ENCODE measurements around the gene DDT.
"Not testable (repeated sequence)": the region's sequence is repeated elsewhere in the genome, so short reads cannot be mapped to it uniquely, and the experiment has no call there.

The DDT gene

DNA sequence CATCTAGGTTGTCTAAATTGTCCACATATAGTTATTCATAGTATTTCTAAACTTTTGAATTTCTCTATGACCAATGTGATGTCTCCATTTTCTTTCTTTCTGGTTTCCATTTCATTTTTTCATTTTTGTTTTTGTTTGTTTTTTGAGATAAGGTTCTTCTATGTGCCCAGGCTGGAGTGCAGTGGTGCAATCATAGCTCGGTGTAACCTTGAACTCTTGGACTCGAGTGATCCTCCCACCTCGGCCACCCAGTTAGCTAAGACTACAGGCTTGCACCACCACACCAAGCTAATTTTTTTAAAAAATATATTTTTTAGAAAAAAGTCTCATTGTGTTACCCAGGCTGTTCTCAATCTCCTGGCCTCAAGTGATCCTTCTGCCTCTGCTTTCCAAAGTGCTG is 22.9 kb upstream of the DDT start:
- Histone ChIP-seq H3K27ac (no peak overlapping the region), H3K36me3 (replicated peaks) (no peaks in the 10 kb centered on the region), H3K27me3 (replicated peaks) (no peaks in the 10 kb centered on the region), H3K4me3 (ENCODE audit: low read depth, low read length) (no peak overlapping the region)
- DNase-seq, result no peak
- TF ChIP-seq, protein P1, sequence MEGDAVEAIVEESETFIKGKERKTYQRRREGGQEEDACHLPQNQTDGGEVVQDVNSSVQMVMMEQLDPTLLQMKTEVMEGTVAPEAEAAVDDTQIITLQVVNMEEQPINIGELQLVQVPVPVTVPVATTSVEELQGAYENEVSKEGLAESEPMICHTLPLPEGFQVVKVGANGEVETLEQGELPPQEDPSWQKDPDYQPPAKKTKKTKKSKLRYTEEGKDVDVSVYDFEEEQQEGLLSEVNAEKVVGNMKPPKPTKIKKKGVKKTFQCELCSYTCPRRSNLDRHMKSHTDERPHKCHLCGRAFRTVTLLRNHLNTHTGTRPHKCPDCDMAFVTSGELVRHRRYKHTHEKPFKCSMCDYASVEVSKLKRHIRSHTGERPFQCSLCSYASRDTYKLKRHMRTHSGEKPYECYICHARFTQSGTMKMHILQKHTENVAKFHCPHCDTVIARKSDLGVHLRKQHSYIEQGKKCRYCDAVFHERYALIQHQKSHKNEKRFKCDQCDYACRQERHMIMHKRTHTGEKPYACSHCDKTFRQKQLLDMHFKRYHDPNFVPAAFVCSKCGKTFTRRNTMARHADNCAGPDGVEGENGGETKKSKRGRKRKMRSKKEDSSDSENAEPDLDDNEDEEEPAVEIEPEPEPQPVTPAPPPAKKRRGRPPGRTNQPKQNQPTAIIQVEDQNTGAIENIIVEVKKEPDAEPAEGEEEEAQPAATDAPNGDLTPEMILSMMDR (IDR thresholded peaks at IDR 0.05; ENCODE audit: low read depth, low read length, missing control alignments), result no peak
- in situ Hi-C loops (cut with HindIII; ENCODE audit: low pct_ligation_motif_present, low sequenced_read_pairs), result no loop called here

DNA sequence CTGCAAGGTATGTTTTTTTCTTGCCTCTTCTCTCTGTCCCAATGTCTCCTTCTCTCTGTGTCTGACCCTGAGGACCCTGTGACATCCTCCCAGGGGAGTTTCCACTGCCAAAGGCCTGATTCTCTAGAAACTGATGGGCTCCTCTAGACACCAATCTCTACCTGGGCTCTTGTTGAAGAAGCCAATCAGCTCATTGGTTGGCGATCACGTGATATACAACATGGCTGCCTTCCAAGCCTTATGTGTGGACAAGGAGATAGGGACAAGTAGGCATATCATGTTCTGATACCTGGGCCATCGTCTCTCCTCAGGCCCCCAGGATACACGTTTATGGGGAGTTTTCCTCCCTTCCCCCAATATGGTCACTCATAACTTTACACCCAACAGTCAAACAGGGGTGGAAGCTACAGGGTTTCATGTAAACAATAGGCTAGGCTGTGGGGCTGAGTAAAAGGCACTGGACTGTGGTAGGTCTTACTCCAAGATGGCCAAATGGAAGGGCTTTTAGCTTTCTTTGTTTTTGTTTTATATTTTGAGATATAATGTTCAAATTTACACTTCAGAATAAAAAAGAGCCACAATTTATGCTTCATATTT is 19.4 kb upstream of the DDT start:
- in situ Hi-C loops (cut with HindIII; ENCODE audit: low pct_ligation_motif_present, low sequenced_read_pairs); H3K27ac ChIP-seq; H3K4me3 ChIP-seq (ENCODE audit: low read depth, low read length); H3K27me3 ChIP-seq (replicated peaks); H3K36me3 ChIP-seq (replicated peaks); DNase-seq: not testable (repeated sequence)

DNA sequence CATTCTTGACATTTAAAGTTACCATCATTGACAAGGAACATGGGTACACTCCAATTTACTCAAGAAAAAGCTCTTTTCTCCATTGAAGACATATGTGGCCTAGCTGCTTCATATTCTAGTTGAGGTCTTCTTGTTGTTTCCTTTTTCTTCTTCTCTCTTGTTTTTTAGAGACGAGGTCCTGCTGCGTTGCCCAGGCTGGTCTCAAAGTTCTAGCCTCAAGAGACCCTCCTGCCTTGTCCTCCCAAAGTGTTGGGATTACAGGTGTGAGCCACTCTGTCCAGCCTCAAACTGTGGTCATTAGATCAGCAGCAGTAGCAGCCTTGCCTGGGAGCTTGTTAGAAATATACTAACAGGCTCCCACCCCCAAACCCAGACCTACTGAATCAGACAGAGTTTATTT is 18.8 kb upstream of the DDT start:
- H3K27ac ChIP-seq; DNase-seq; H3K27me3 ChIP-seq (replicated peaks); in situ Hi-C loops (cut with HindIII; ENCODE audit: low pct_ligation_motif_present, low sequenced_read_pairs); H3K36me3 ChIP-seq (replicated peaks); H3K4me3 ChIP-seq (ENCODE audit: low read depth, low read length): not testable (repeated sequence)

DNA sequence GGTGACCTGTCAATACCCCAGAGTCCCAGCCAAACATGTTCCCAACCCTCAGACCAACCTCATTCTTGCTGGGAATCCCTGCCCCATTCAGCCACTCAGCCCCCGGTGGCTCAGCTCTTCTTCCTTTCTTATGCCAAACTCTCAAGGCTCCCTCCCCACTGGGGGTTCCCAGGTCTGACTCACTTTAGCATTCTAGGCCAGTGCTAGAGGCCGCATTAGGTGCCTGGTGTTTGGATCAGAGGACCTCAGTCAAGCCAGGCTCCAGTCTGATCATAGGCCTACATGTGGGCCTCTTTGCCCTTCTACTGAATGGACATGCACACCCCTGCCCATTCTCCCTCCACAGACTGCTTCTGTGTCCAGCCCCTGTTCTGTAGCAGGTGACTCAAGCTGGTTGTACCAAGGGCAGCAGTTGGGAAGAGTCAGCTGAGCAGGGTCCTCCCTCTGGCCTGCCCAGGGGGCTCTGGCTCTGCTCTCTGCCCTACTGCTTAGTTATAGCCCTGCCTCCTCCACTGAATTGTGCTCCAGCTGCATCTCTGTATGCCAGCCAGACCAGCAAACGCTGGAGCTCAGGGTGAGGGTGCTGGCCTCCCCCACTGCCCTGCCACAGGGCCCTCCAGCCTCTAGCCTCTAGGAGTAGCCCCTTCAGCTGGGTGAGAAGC is 15.5 kb upstream of the DDT start:
- H3K27me3 ChIP-seq (replicated peaks); H3K36me3 ChIP-seq (replicated peaks); H3K27ac ChIP-seq; in situ Hi-C loops (cut with HindIII; ENCODE audit: low pct_ligation_motif_present, low sequenced_read_pairs); DNase-seq; H3K4me3 ChIP-seq (ENCODE audit: low read depth, low read length): not testable (repeated sequence)

DNA sequence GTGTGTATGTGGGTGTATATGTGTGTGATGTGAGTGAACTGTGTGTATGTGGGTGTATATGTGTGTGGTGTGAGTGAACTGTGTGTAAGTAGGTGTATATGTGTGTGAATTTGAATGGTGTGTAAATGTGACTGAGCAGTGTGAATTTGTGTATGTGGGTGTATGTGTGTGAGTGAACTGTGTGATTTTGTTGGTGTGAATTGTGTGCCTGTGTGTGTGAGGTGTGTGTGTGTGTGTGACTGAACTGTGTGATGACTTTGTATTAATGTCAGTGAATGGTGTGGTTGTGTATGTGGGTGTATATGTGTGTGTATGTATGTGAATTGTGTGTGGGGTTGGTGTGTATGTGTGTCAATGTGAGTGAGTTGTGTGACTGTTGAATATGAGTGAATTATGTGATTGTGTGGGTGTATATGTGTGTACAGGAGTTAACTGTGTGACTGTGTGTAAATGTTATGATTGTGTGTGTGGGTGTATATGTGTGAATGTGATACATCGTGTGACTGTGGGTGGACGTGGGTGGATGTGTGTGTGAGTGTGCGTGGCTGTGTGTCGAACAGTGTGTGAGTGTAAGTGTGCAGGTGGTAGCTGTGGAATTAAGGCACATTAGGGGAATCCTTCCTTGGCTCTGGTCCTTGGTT is 12.4 kb upstream of the DDT start:
- DNase-seq; in situ Hi-C loops (cut with HindIII; ENCODE audit: low pct_ligation_motif_present, low sequenced_read_pairs); H3K27me3 ChIP-seq (replicated peaks); H3K36me3 ChIP-seq (replicated peaks); H3K27ac ChIP-seq; H3K4me3 ChIP-seq (ENCODE audit: low read depth, low read length): not testable (repeated sequence)

DNA sequence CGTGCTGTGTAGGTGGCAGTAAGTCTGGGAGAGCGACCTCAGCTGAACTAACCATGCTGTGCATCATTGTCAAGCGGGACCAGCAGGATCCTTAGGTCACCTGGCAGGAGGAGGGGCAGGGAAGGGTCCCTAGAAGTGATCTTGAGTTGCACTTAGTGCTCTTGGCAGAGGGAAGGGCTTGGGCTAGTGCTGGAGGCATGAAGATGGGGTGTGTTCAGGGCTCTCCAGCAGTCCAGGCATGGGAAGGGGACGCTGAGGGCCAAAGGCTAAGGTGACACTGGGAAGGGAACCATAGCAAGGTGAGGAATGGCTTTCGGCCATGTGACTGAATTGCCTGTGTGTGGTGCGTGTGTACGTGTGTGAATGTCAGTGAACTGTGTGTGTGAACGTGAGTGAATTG is 11.8 kb upstream of the DDT start:
- H3K4me3 ChIP-seq (ENCODE audit: low read depth, low read length); DNase-seq; H3K36me3 ChIP-seq (replicated peaks); H3K27me3 ChIP-seq (replicated peaks); in situ Hi-C loops (cut with HindIII; ENCODE audit: low pct_ligation_motif_present, low sequenced_read_pairs); H3K27ac ChIP-seq: not testable (repeated sequence)

DNA sequence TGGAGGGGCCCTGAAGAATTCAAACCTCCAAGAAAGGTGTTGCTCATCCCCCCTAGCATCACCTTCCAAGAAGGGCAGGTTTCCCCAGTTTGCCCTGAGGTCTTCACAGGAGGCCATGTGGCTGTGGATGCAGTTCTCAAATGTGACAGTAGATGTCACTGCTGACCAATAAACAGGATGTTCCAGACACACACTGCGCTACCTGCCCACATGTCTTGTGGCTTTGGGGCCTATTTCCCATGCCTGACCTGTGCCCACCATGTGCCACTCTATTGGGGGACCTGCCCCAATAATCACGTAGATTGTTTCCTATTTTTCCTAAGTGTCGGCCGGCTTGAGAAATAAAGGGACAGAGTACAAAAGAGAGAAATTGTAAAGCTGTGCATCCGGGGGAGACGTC is 10.2 kb upstream of the DDT start:
- TF ChIP-seq, protein P1 (IDR thresholded peaks at IDR 0.05; ENCODE audit: low read depth, low read length, missing control alignments), result peak; percentile 78
- no peak for DNase-seq
- in situ Hi-C loops (cut with HindIII; ENCODE audit: low pct_ligation_motif_present, low sequenced_read_pairs), result no loop called here
- H3K27ac ChIP-seq, result no peak overlapping the region
- H3K27me3 ChIP-seq (replicated peaks), result no peaks in the 10 kb centered on the region
- H3K4me3 ChIP-seq (ENCODE audit: low read depth, low read length), result no peak overlapping the region
- no peaks in the 10 kb centered on the region for H3K36me3 ChIP-seq (replicated peaks)

DNA sequence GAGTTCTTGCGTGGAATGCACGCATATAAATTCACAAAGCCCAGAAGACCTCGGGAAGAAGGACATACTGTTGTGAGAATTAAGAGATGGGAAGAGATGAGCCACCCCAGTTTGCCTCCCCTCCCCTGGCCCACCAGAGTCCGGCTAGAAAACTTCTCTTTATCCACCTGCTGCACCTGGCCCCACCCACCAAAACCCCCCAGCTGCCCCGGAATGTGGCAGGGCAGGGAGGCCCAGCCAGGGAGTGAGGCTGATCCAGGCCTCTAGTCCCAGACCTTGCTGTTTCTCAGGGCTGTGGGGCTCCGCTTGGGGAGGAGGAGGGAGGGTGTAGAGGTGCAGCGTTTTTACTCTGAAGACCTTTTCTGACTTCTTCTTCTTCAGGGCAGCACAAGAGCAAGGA is 6.3 kb upstream of the DDT start:
- peak overlapping the region; percentile 36 for H3K4me3 ChIP-seq (ENCODE audit: low read depth, low read length)
- DNase-seq; H3K36me3 ChIP-seq (replicated peaks); in situ Hi-C loops (cut with HindIII; ENCODE audit: low pct_ligation_motif_present, low sequenced_read_pairs); H3K27me3 ChIP-seq (replicated peaks); H3K27ac ChIP-seq: not testable (repeated sequence)

DNA sequence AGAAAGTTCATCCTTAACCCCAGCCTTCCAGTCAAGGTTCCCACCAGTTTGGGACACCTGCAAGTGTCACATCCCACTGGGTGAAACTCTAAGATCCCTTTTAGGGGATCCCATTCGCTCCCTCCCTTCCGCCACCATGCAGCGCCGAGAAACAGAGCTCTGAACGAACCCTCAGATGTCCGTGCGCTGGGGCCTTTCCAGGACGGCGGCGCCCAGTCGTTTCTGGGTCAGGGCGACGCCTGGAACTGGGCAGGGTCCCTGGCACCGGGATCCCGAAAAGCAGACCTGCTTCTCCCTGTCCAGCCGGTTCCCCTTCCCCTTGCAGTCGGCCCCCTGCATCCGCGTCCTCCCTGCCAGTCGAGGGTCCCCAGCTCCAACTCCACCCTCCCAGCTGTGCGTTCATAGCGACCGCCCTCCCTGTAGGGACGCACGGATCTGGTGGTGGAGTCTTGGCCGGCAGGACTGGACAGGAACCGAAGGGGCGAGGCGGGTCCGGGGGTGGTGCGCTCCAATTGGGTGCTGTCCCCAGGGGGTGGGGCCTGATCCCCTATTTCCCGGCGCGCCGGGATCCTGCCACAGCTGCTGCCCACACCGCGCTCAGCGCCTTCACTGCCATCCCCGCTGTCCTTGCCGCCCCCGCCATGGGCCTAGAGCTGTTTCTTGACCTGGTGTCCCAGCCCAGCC is 5.5 kb upstream of the DDT start, which contains the start of gene GSTT2:
Gene GSTT2, plus strand, starts transcription at position 578 of the 684 bp plus-strand sequence.
- H3K27ac ChIP-seq; DNase-seq; H3K27me3 ChIP-seq (replicated peaks); H3K36me3 ChIP-seq (replicated peaks); in situ Hi-C loops (cut with HindIII; ENCODE audit: low pct_ligation_motif_present, low sequenced_read_pairs): not testable (repeated sequence)
- H3K4me3 ChIP-seq (ENCODE audit: low read depth, low read length), result peak within 1 kb of the TSS; percentile 36

DNA sequence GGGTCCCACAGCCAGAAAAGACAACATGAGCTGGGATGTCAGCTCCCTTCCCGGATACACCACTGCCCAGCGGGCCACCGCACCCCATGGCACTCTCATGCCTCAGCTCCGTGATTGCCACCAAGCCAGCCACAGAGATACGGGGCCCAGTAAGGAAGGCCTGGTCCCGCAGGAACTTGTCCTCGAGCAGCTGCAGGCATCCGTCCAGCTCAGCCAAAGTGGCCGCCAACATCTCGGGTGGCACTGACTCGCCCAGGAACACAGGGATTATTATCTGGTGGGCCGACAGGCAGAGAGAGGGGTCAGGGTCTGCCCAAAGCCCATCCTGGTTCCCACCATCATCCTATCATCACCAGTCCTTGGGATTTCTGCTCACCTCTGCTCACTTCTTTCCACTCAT is 3.1 kb upstream of the DDT start:
- in situ Hi-C loops (cut with HindIII; ENCODE audit: low pct_ligation_motif_present, low sequenced_read_pairs); H3K27ac ChIP-seq; DNase-seq; H3K4me3 ChIP-seq (ENCODE audit: low read depth, low read length); H3K36me3 ChIP-seq (replicated peaks); H3K27me3 ChIP-seq (replicated peaks): not testable (repeated sequence)

DNA sequence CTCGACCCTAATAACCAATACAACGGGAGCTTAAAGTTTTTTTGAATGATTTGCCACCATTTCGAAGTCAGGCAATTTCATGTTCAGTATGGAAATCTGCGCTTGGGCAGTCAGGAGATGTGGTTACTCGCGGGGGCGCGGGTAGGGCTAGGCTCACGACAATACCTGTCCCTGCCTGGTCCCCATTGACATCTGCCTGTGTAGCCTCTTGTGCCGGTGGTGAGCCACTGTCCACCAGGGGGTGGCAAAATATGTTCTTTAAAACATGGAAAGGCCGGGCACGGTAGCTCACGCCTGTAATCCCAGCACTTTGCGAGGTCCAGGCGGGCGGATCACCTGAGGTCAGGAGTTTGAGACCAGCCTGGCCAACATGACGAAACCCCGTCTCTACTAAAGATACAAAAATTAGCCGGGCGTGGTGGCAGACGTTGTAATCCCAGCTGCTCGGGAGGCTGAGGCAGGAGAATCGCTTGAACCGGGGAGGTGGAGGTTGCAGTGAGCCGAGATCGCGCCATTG is 653 bp upstream of the DDT start:
- H3K27me3 ChIP-seq (replicated peaks); in situ Hi-C loops (cut with HindIII; ENCODE audit: low pct_ligation_motif_present, low sequenced_read_pairs); DNase-seq; H3K4me3 ChIP-seq (ENCODE audit: low read depth, low read length); H3K27ac ChIP-seq: not testable (repeated sequence)
- H3K36me3 ChIP-seq (replicated peaks), result peaks cover 19% of the 10 kb centered on the region

DNA sequence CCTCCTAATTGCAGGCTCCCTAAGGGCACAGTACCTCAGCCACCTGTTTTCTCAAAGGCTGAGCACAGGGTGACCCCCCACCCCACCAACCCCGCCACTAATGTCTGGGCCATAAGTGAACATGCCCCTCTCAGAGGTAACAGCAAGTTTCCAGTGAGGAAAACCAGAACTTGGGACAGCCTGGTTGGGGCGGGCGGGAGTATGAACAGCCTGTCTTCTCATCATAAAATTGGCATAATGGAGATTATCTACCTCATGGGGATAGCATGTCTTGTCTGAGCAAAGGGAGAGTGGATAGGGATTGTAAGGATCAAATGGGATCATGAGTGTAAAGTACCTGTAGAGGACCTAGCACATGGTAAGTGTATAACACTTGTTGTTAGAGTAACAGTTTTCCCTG is 2.3 kb downstream of the DDT start:
- H3K4me3 ChIP-seq (ENCODE audit: low read depth, low read length); in situ Hi-C loops (cut with HindIII; ENCODE audit: low pct_ligation_motif_present, low sequenced_read_pairs): not testable (repeated sequence)
- peaks cover 19% of the 10 kb centered on the region for H3K36me3 ChIP-seq (replicated peaks)

More for the DNA sequence above, 2.3 kb downstream of the DDT start:
- H3K27ac ChIP-seq; DNase-seq; H3K27me3 ChIP-seq (replicated peaks): not testable (repeated sequence)

All from brain microvascular endothelial cell (primary cell).